NCI-H1694 treated with DMSO at 0.1 percent for 48 hours (cell line): ENCODE measurements around the gene SPINK13.
"Not testable (repeated sequence)": the region's sequence is repeated elsewhere in the genome, so short reads cannot be mapped to it uniquely, and the experiment has no call there.

ENCODE experiments used
- DNase-seq: peaks from one replicate; lab custom pipeline; 2025; lab: John Stamatoyannopoulos, UW

SPINK13 gene

DNA sequence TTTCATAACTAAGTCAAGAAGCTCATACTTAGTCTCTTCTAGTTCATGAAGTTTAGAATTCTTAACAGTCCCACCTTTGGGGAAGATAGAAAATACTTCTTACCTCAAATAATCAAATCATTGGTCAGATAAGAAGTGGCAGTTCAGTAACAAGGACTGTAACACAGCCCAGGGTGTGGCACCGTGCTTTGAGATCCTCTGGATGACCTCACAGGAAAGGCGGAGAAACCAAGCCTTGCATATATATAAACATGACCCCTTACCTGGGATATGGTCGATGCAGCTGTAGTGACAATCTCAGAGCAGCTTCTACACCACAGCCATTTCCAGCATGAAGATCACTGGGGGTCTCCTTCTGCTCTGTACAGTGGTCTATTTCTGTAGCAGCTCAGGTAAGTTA lies 43.6 kb downstream of the SPINK13 start, which contains the start of gene SPINK7:
Gene SPINK7 (plus strand): TSS at position 271 of the 400 bp plus-strand sequence. CDS start 61 bp downstream, at position 332.
- no peak for DNase-seq

DNA sequence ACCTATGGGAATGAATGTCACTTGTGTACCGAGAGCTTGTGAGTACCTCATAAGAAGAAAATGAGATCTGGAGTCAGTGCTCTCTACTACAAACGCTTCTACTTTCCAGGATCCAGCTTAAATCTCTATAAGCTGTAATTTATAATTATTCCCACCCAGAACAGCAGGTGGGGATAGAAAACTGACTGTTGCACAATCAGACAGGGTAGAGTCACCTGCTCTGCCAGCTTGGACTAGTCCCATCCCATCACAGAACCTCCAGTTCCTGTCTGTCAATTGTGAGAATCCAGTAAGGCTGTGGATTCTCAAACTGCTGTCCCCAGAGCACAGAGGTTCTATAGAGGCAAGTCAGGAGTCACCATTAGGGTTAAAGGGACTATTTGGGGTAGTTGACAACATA lies 45.6 kb downstream of the SPINK13 start:
- no peak for DNase-seq

GRCh38 chr5:148314731-148315130 lies 46.1 kb downstream of the SPINK13 start:
- no peak for DNase-seq

DNA sequence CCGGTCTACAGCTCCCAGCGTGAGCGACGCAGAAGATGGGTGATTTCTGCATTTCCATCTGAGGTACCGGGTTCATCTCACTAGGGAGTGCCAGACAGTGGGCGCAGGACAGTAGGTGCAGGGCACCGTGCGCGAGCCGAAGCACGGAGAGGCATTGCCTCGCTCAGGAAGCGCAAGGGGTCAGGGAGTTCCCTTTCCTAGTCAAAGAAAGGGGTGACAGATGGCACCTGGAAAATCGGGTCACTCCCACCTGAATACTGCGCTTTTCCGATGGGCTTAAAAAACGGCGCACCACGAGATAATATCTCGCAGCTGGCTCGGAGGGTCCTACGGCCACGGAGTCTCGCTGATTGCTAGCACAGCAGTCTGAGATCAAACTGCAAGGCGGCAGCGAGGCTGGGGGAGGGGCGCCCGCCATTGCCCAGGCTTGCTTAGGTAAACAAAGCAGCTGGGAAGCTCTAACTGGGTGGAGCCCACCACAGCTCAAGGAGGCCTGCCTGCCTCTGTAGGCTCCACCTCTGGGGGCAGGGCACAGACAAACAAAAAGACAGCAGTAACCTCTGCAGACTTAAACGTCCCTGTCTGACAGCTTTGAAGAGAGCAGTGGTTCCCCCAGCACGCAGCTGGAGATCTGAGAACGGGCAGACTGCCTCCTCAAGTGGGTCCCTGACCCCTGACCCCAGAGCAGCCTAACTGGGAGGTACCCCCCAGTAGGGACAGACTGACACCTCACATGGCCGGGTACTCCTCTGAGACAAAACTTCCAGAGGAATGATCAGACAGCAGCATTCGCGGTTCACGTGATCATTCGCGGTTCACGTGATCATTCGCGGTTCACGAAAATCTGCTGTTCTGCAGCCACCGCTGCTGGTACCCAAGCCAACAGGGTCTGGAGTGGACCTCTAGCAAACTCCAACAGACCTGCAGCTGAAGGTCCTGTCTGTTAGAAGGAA lies 51.7 kb downstream of the SPINK13 start:
- not testable (repeated sequence) for DNase-seq

- no peak for DNase-seq
Observed at GRCh38 chr5:148333262-148333849, 64.8 kb downstream of the SPINK13 start.

DNA sequence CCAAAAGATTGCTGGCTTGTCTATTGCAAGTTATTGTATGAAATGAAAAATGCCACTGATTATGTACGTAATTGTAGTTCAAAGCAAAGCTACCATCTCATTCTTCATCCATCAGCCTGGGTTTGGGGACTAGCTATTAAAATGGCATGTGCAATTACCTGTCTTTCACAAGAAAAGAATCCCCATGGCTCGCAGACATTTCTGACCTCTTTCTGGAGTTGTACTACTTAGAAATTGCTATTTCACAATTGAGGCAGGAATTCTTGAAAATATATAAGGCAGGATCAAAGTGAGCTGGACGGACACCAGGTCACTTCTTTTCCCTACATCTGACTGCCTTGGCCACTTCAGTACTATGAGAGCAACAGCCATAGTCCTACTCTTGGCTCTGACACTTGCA lies 66.7 kb downstream of the SPINK13 start, which contains the start of gene SPINK9:
Gene SPINK9 (plus strand): TSS at position 301 of the 400 bp plus-strand sequence. CDS start 55 bp downstream, at position 356.
- no peak for DNase-seq
